IMR-90 (cell line): ENCODE results near the gene AHDC1. TPM values are rescaled to one million over a fixed set of nuclear protein-coding genes. Genes with fewer than 3 reads are reported as not detected.

ENCODE experiments used
- ATAC-seq: fragments of 200-7000 bp; cut with Tn5 transposase; 2 replicates; pipeline ENCODE4 v1.9.1; 2020; ENCODE audit warnings: low read depth, mild to moderate bottlenecking, moderate library complexity
- BruUV-seq: library from RNA; stranded (reverse); fragments of 400-500 nt; replicated peaks from 2 replicates; lab custom pipeline; 2021; lab: Mats Ljungman, UMichigan
- CTCF ChIA-PET: fragments of 300-600 bp; formaldehyde crosslinking; extraction: SDS; loops from one replicate; lab custom pipeline; 2021; ENCODE audit warnings: antibody characterized with exemption; lab: Yijun Ruan, JAX
- POLR2A ChIA-PET: fragments of 300-600 bp; sonication (Branson Sonifier 250); formaldehyde crosslinking; loops from one replicate; lab custom pipeline; 2022; ENCODE audit warnings: antibody characterized with exemption; ENCODE audit not compliant: unreplicated experiment; lab: Charles Lee
- DNase-seq: peaks from one replicate; pipeline ENCODE4 v3.0.0; 2013
- H2AFZ ChIP-seq: replicated peaks from 2 replicates; pipeline ENCODE3; 2013; ENCODE audit warnings: low read length, mild to moderate bottlenecking; ENCODE audit not compliant: poor library complexity
- H2AK5ac ChIP-seq: 2 replicates; pipeline ENCODE4 v1.6.1; 2013; ENCODE audit warnings: low read depth, low read length, inconsistent platforms
- H2AK9ac ChIP-seq: replicated peaks from 2 replicates; pipeline ENCODE3; 2013; ENCODE audit warnings: mild to moderate bottlenecking, low read depth, low read length, moderate library complexity; ENCODE audit not compliant: poor library complexity
- H2BK120ac ChIP-seq: 2 replicates; pipeline ENCODE4 v1.6.1; 2013; ENCODE audit warnings: low read depth, low read length, inconsistent platforms
- H2BK15ac ChIP-seq: 3 replicates; pipeline ENCODE4 v1.6.1; 2013; ENCODE audit warnings: low read depth, low read length, inconsistent platforms
- H2BK20ac ChIP-seq: 2 replicates; pipeline ENCODE4 v1.6.1; 2013; ENCODE audit warnings: low read depth, mild to moderate bottlenecking, inconsistent platforms, low read length, moderate library complexity
- H2BK5ac ChIP-seq: 2 replicates; pipeline ENCODE4 v1.6.1; 2013; ENCODE audit warnings: mild to moderate bottlenecking, low read depth, low read length, inconsistent platforms; ENCODE audit not compliant: poor library complexity, severe bottlenecking
- H3K14ac ChIP-seq: replicated peaks from 2 replicates; pipeline ENCODE4 v1.6.1; 2013; ENCODE audit warnings: low read depth, low read length, inconsistent platforms
- H3K18ac ChIP-seq: 2 replicates; pipeline ENCODE4 v1.6.1; 2013; ENCODE audit warnings: low read depth, low read length, control low read depth
- H3K23ac ChIP-seq: 2 replicates; pipeline ENCODE4 v1.6.1; 2013; ENCODE audit warnings: low read depth, low read length, inconsistent platforms
- H3K27ac ChIP-seq: 2 replicates; pipeline ENCODE4 v1.5.1; 2013; ENCODE audit warnings: mild to moderate bottlenecking, control low read depth, low read length; ENCODE audit not compliant: insufficient read depth
- H3K27me3 ChIP-seq: 2 replicates; pipeline ENCODE4 v1.6.1; 2013; ENCODE audit warnings: low read length; ENCODE audit not compliant: control insufficient read depth, insufficient read depth
- H3K36me3 ChIP-seq: 2 replicates; pipeline ENCODE4 v1.6.1; 2013; ENCODE audit warnings: low read length, mixed read lengths; ENCODE audit not compliant: control insufficient read depth, insufficient read depth
- H3K4ac ChIP-seq: 2 replicates; pipeline ENCODE4 v1.6.1; 2013; ENCODE audit warnings: low read depth, low read length, inconsistent platforms
- H3K4me1 ChIP-seq: 2 replicates; pipeline ENCODE4 v1.6.1; 2013; ENCODE audit warnings: low read length, mixed read lengths; ENCODE audit not compliant: control insufficient read depth, insufficient read depth
- H3K4me2 ChIP-seq: 2 replicates; pipeline ENCODE4 v1.6.1; 2013; ENCODE audit warnings: low read depth, mild to moderate bottlenecking, control low read depth, low read length, moderate library complexity
- H3K4me3 ChIP-seq: 2 replicates; pipeline ENCODE4 v1.5.1; 2013; ENCODE audit warnings: low read depth, mild to moderate bottlenecking, control low read depth, low read length, moderate library complexity; ENCODE audit not compliant: insufficient read depth
- H3K56ac ChIP-seq: 2 replicates; pipeline ENCODE4 v1.6.1; 2013; ENCODE audit warnings: low read length, inconsistent platforms; ENCODE audit not compliant: insufficient read depth; ENCODE audit errors: extremely low read depth
- H3K79me1 ChIP-seq, 2 experiments: 2 replicates each; pipeline ENCODE4 v1.6.1; 2013; ENCODE audit warnings: low read length in 2 of 2, inconsistent platforms in 1 of 2, low read depth in 1 of 2
- H3K9ac ChIP-seq: 2 replicates; pipeline ENCODE4 v1.6.1; 2013; ENCODE audit warnings: low read depth, low read length, control low read depth
- H3K9me1 ChIP-seq: 2 replicates; pipeline ENCODE4 v1.6.1; 2013; ENCODE audit warnings: low read length, inconsistent platforms; ENCODE audit not compliant: insufficient read depth
- H3K9me3 ChIP-seq: 2 replicates; pipeline ENCODE4 v1.6.1; 2013; ENCODE audit warnings: low read length; ENCODE audit not compliant: control insufficient read depth, insufficient read depth
- H4K20me1 ChIP-seq: 2 replicates; pipeline ENCODE4 v1.6.1; 2013; ENCODE audit warnings: low read length, inconsistent platforms; ENCODE audit not compliant: insufficient read depth
- H4K5ac ChIP-seq: 2 replicates; pipeline ENCODE4 v1.6.1; 2013; ENCODE audit warnings: mild to moderate bottlenecking, low read depth, low read length, control low read depth
- H4K8ac ChIP-seq, 2 experiments: 2 replicates each; pipeline ENCODE4 v1.6.1; 2013; ENCODE audit warnings: low read depth in 2 of 2, low read length in 2 of 2, control low read depth in 1 of 2, inconsistent platforms in 1 of 2
- H4K91ac ChIP-seq: 2 replicates; pipeline ENCODE4 v1.6.1; 2013; ENCODE audit warnings: low read depth, low read length, inconsistent platforms; ENCODE audit not compliant: insufficient read depth
- CHD1 ChIP-seq: IDR thresholded peaks from 2 replicates; pipeline ENCODE4 v1.6.1; 2012; ENCODE audit warnings: low read depth, low read length, improper control_type of control experiment
- FOS ChIP-seq: fragments of 150-350 bp; IDR thresholded peaks from 2 replicates; pipeline ENCODE4 v1.6.1; 2016; ENCODE audit warnings: low read depth, low read length
- RAD21 ChIP-seq: IDR thresholded peaks from 2 replicates; pipeline ENCODE4 v1.6.1; 2012; ENCODE audit warnings: low read length, improper control_type of control experiment
- RCOR1 ChIP-seq: IDR thresholded peaks from 2 replicates; pipeline ENCODE4 v1.6.1; 2012; ENCODE audit warnings: mild to moderate bottlenecking, low read length, improper control_type of control experiment; ENCODE audit not compliant: insufficient replicate concordance
- RFX5 ChIP-seq: IDR thresholded peaks from 2 replicates; pipeline ENCODE4 v1.8.0; 2012; ENCODE audit warnings: low read depth, mild to moderate bottlenecking, low read length, moderate library complexity
- WGBS, 2 experiments: methylation state at CpG; one replicate each; pipeline versions ENCODE4 v1.1.5 to v1.1.7; 2013; ENCODE audit warnings: missing lambda C conversion rate in 2 of 2; ENCODE audit not compliant: insufficient read length in 1 of 2; ENCODE audit errors: extremely low coverage in 2 of 2; 5-methylcytosine and 5-hydroxymethylcytosine counted together
- dilution Hi-C: fragments of 300-500 bp; cut with HindIII; formaldehyde crosslinking; loops from one replicate; pipeline ENCODE4 v1.14.3; 2018; ENCODE audit warnings: low sequenced_read_pairs; ENCODE audit not compliant: unreplicated experiment
- in situ Hi-C: fragments of 300-500 bp; cut with MboI; formaldehyde crosslinking; loops from 3 replicates; pipeline ENCODE4 v1.14.3; 2019; ENCODE audit warnings: low sequenced_read_pairs, inconsistent platforms, mixed read lengths
- intact Hi-C: fragments of 100-400 bp; cut with micrococcal nuclease; formaldehyde crosslinking; loops from 2 replicates; pipeline ENCODE4 v1.10.0; 2022
- polyA plus RNA-seq, 3 experiments: library from polyadenylated mRNA; depleted of rRNA; stranded (reverse); fragments of >200 nt; gene quantifications; 2 replicates each; pipeline ENCODE4 v1.2.3, GENCODE V29; 2012; ENCODE audit warnings: low replicate concordance in 1 of 3
- total RNA-seq: library from RNA; depleted of rRNA; stranded (reverse); fragments of >200 nt; gene quantifications from 2 replicates; pipeline ENCODE4 v1.2.3, GENCODE V29; 2012

The AHDC1 gene
- total and polyA plus RNA-seq, 2 of the 4 experiments (the other 2 are of a cell fraction), result 2.0 to 11.6 TPM

GRCh38 chr1:27593678-27594563, 10.0 kb downstream of the AHDC1 start:
- no peak overlapping the region for H4K5ac ChIP-seq
- peak overlapping the region; percentile 94 for H2AK9ac ChIP-seq
- in situ Hi-C loops (no loop called here), intact Hi-C loops (no loop called here), dilution Hi-C loops (no loop called here)
- H3K36me3 ChIP-seq, result peaks cover 3% of the 10 kb centered on the region; the same call in 1 of the 2 replicates
- H2BK15ac ChIP-seq, result no peak overlapping the region
- CTCF ChIA-PET, result no interaction called here
- no peak for ATAC-seq
- peaks cover 73% of the 10 kb centered on the region for H3K4me1 ChIP-seq
- H4K8ac ChIP-seq, result no peak overlapping the region
- H4K20me1 ChIP-seq, result peaks cover 92% of the 10 kb centered on the region
- H3K27me3 ChIP-seq, result no peaks in the 10 kb centered on the region
- H3K18ac ChIP-seq, result no peak overlapping the region
- 0 out of 2 replicates have a peak overlapping the region, but pooled peaks have one; percentile 93 for H2AK5ac ChIP-seq
- H3K4me3 ChIP-seq, result no peak overlapping the region
- no peak overlapping the region for H4K91ac ChIP-seq
- H2BK5ac ChIP-seq, result no peak overlapping the region
- H3K4me2 ChIP-seq, result no peak overlapping the region
- no peaks in the 10 kb centered on the region for H3K9me3 ChIP-seq
- POLR2A ChIA-PET, result no interaction called here
- no peak overlapping the region; the same call in 1 of the 2 replicates for H3K23ac ChIP-seq
- H3K27ac ChIP-seq, result no peak overlapping the region
- H3K79me1 ChIP-seq, result peaks cover 42 to 99% of the 10 kb centered on the region in 2 experiments
- no peak overlapping the region for H3K14ac ChIP-seq
- no peak for DNase-seq
- H3K9ac ChIP-seq, result no peak overlapping the region
- no TSS peak for BruUV-seq
- H2AFZ ChIP-seq, result no peak overlapping the region
- 50% methylated on average over 2 of the region's 8 CpGs; no CpG with 5 or more reads in 1 of the 2 experiments for WGBS, 2 experiments
- peak overlapping the region; percentile 71; the same call in 1 of the 2 replicates for H3K4ac ChIP-seq
- H3K9me1 ChIP-seq, result peaks cover 43% of the 10 kb centered on the region
- peak overlapping the region; percentile 6; the same call in 1 of the 2 replicates for H2BK120ac ChIP-seq
- TF ChIP-seq CHD1, result no peak
- no peak for TF ChIP-seq RFX5
- TF ChIP-seq RCOR1, result no peak
- TF ChIP-seq FOS, result no peak
- TF ChIP-seq RAD21, result no peak
- no peak overlapping the region for H2BK20ac ChIP-seq
- no peak overlapping the region for H3K56ac ChIP-seq
